Bronchial epithelial cell (primary cell): Measurements from ENCODE around the gene TRPM5. TPM values are rescaled to one million over a fixed set of nuclear protein-coding genes. Genes with fewer than 3 reads are reported as not detected.
"Not testable (repeated sequence)": the region's sequence is repeated elsewhere in the genome, so short reads cannot be mapped to it uniquely, and the experiment has no call there.

Source experiments
- DNase-seq: peaks from one replicate; pipeline ENCODE4 v3.0.0-alpha.2; 2010; ENCODE audit warnings: low read depth
- FAIRE-seq: peaks from 2 replicates; lab custom pipeline; 2011; peaks lifted over from hg19 to GRCh38; lab: Jason Lieb, UNC
- H3K27me3 ChIP-seq: 2 replicates; pipeline ENCODE4 v1.5.1; 2011; ENCODE audit warnings: low read length; ENCODE audit not compliant: control insufficient read depth, insufficient read depth
- H3K36me3 ChIP-seq: 2 replicates; pipeline ENCODE4 v1.5.1; 2011; ENCODE audit warnings: low read length; ENCODE audit not compliant: control insufficient read depth, insufficient read depth
- H3K4me3 ChIP-seq: 2 replicates; pipeline ENCODE4 v1.5.1; 2011; ENCODE audit warnings: mild to moderate bottlenecking, low read depth, low read length, control low read depth
- CTCF ChIP-seq: IDR thresholded peaks from 2 replicates; pipeline ENCODE4 v1.5.1; 2011; ENCODE audit warnings: mild to moderate bottlenecking, moderate library complexity, low read length, control low read depth, inconsistent platforms; ENCODE audit not compliant: insufficient read depth, severe bottlenecking
- total RNA-seq: library from RNA; depleted of rRNA; stranded (reverse); fragments of >200 nt; gene quantifications from 2 replicates; pipeline ENCODE4 v1.2.1, GENCODE V29; 2014

Gene TRPM5
- total RNA-seq, 1 donor from 2014 or later = not detected

GRCh38 chr11:2482745-2483144, 38.4 kb upstream of the TRPM5 start:
- TF ChIP-seq CTCF = no peak
- H3K4me3 ChIP-seq = no peak overlapping the region
- H3K27me3 ChIP-seq = no peaks in the 10 kb centered on the region
- no peaks in the 10 kb centered on the region for H3K36me3 ChIP-seq
- FAIRE-seq = no peak
- no peak for DNase-seq

GRCh38 chr11:2482204-2482603, 37.9 kb upstream of the TRPM5 start:
- no peak for TF ChIP-seq CTCF
- Histone ChIP-seq H3K27me3 (no peaks in the 10 kb centered on the region), H3K36me3 (no peaks in the 10 kb centered on the region), H3K4me3 (no peak overlapping the region)
- no peak for DNase-seq
- FAIRE-seq = no peak

- DNase-seq (peak; percentile 36), FAIRE-seq (no peak)
- no peak for TF ChIP-seq CTCF
- Histone ChIP-seq H3K27me3 (no peaks in the 10 kb centered on the region), H3K4me3 (no peak overlapping the region), H3K36me3 (no peaks in the 10 kb centered on the region)
Observed at GRCh38 chr11:2481253-2481652, 36.9 kb upstream of the TRPM5 start.

- Histone ChIP-seq H3K4me3 (no peak overlapping the region), H3K27me3 (no peaks in the 10 kb centered on the region), H3K36me3 (no peaks in the 10 kb centered on the region)
- DNase-seq (peak; percentile 26), FAIRE-seq (no peak)
- TF ChIP-seq CTCF = no peak
Observed at GRCh38 chr11:2480874-2481220, 36.5 kb upstream of the TRPM5 start.

GRCh38 chr11:2480067-2480873, 36.0 kb upstream of the TRPM5 start:
- not testable (repeated sequence) for FAIRE-seq, H3K27me3 ChIP-seq, DNase-seq, H3K36me3 ChIP-seq, H3K4me3 ChIP-seq

- TF ChIP-seq CTCF = no peak
- FAIRE-seq (no peak), DNase-seq (no peak)
- Histone ChIP-seq H3K36me3 (no peaks in the 10 kb centered on the region), H3K4me3 (no peak overlapping the region), H3K27me3 (no peaks in the 10 kb centered on the region)
Observed at GRCh38 chr11:2477936-2478335, 33.6 kb upstream of the TRPM5 start.
